OCI-LY7 (cell line): ENCODE measurements around the gene PIWIL1.

Experiments
- EZH2phosphoT487 ChIP-seq: fragments of 200-600 bp; sonication (generic); IDR thresholded peaks from 2 replicates; pipeline ENCODE4 v1.6.1; 2018; ENCODE audit warnings: low read depth, borderline replicate concordance, mild to moderate bottlenecking, mixed run types, antibody characterized with exemption, low read length, moderate library complexity, mixed read lengths
- TF ChIP-seq, protein P1 (sequence below): fragments of 200-600 bp; sonication (generic); conservative IDR thresholded peaks from 2 replicates; pipeline ENCODE4 v1.5.1; 2014; ENCODE audit warnings: mild to moderate bottlenecking, antibody characterized with exemption, low read length, moderate library complexity, mixed read lengths

DNA sequence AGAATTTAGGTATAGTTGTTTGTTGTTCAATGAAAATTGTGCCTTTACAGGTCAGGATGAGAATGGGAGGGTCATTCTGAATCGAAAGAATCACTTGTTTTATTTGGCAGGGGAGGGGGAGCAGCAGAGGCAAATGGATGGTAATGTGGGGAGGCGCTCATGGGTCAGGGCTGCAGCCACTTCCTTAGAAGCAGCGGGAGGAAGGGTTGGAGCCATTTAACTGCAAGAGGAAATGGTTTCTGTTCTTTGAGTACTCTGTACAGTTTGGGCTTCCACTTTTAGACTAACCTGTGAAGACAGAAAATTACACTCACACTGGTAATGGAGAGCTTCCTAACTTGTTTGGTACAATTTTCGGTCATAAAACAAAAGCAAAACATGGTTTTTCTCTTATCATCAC lies 57.2 kb downstream of the PIWIL1 start:
- TF ChIP-seq, protein P1, sequence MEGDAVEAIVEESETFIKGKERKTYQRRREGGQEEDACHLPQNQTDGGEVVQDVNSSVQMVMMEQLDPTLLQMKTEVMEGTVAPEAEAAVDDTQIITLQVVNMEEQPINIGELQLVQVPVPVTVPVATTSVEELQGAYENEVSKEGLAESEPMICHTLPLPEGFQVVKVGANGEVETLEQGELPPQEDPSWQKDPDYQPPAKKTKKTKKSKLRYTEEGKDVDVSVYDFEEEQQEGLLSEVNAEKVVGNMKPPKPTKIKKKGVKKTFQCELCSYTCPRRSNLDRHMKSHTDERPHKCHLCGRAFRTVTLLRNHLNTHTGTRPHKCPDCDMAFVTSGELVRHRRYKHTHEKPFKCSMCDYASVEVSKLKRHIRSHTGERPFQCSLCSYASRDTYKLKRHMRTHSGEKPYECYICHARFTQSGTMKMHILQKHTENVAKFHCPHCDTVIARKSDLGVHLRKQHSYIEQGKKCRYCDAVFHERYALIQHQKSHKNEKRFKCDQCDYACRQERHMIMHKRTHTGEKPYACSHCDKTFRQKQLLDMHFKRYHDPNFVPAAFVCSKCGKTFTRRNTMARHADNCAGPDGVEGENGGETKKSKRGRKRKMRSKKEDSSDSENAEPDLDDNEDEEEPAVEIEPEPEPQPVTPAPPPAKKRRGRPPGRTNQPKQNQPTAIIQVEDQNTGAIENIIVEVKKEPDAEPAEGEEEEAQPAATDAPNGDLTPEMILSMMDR = no peak
- TF ChIP-seq EZH2phosphoT487 = no peak
